Parathyroid adenoma (tissue), 2 donors: Measurements from ENCODE around the gene NOTUM.

Experiments
- H2AFZ ChIP-seq: fragments of 300-600 bp; sonication (generic); one replicate; pipeline ENCODE4 v1.7.0; 2017; ENCODE audit warnings: antibody characterized with exemption, mild to moderate bottlenecking
- H3K27ac ChIP-seq: fragments of 300-600 bp; sonication (generic); one replicate; pipeline ENCODE4 v1.7.0; 2017
- H3K27me3 ChIP-seq: fragments of 300-600 bp; sonication (generic); one replicate; pipeline ENCODE4 v1.7.0; 2017; ENCODE audit warnings: low read length; ENCODE audit not compliant: control insufficient read depth, insufficient read depth
- H3K36me3 ChIP-seq: fragments of 300-600 bp; sonication (generic); one replicate; pipeline ENCODE4 v1.7.0; 2017; ENCODE audit warnings: low read length; ENCODE audit not compliant: control insufficient read depth, insufficient read depth
- H3K4me1 ChIP-seq: fragments of 300-600 bp; sonication (generic); one replicate; pipeline ENCODE4 v1.7.0; 2017; ENCODE audit warnings: control low read depth
- H3K4me2 ChIP-seq: fragments of 300-600 bp; sonication (generic); one replicate; pipeline ENCODE4 v1.7.0; 2017; ENCODE audit warnings: low read length
- H3K4me3 ChIP-seq: fragments of 300-600 bp; sonication (generic); one replicate; pipeline ENCODE4 v1.7.0; 2017; ENCODE audit warnings: low read depth, low read length
- H3K79me2 ChIP-seq: fragments of 300-600 bp; sonication (generic); one replicate; pipeline ENCODE4 v1.7.0; 2017; ENCODE audit warnings: control low read depth
- H3K9ac ChIP-seq: fragments of 300-600 bp; sonication (generic); one replicate; pipeline ENCODE4 v1.7.0; 2017; ENCODE audit warnings: mild to moderate bottlenecking
- H3K9me3 ChIP-seq: fragments of 300-600 bp; sonication (generic); one replicate; pipeline ENCODE4 v1.7.0; 2017; ENCODE audit warnings: low read length; ENCODE audit not compliant: control insufficient read depth
- CTCF ChIP-seq: fragments of 300-600 bp; sonication (generic); IDR thresholded peaks from one replicate; pipeline ENCODE4 v1.7.0; 2017; ENCODE audit warnings: antibody characterized with exemption, mild to moderate bottlenecking
- donor health status: primary hyperparathyroidism.

Gene NOTUM

GRCh38 chr17:81968396-81968745, 7.4 kb upstream of the NOTUM start:
- H3K27ac ChIP-seq = no peak overlapping the region
- H3K27me3 ChIP-seq = no peaks in the 10 kb centered on the region
- H2AFZ ChIP-seq = no peak overlapping the region
- H3K4me3 ChIP-seq = peak overlapping the region; percentile 13
- no peak overlapping the region for H3K9ac ChIP-seq
- H3K4me2 ChIP-seq = peak overlapping the region; percentile 51
- H3K36me3 ChIP-seq = no peaks in the 10 kb centered on the region
- no peaks in the 10 kb centered on the region for H3K79me2 ChIP-seq
- peaks cover 11% of the 10 kb centered on the region for H3K4me1 ChIP-seq
- TF ChIP-seq CTCF = no peak
- no peaks in the 10 kb centered on the region for H3K9me3 ChIP-seq

GRCh38 chr17:81967533-81968395, 6.8 kb upstream of the NOTUM start:
- TF ChIP-seq CTCF = no peak
- H3K4me3 ChIP-seq = peak overlapping the region; percentile 19

GRCh38 chr17:81967244-81967532, 6.2 kb upstream of the NOTUM start:
- Histone ChIP-seq H3K36me3 (no peaks in the 10 kb centered on the region), H2AFZ (no peak overlapping the region), H3K4me1 (peaks cover 11% of the 10 kb centered on the region), H3K9ac (no peak overlapping the region), H3K79me2 (no peaks in the 10 kb centered on the region), H3K4me3 (peak overlapping the region; percentile 19), H3K4me2 (no peak overlapping the region), H3K9me3 (no peaks in the 10 kb centered on the region), H3K27me3 (no peaks in the 10 kb centered on the region), H3K27ac (no peak overlapping the region)
- TF ChIP-seq CTCF = no peak

More at GRCh38 chr17:81967533-81968395, 6.8 kb upstream of the NOTUM start:
- Histone ChIP-seq H3K27ac (no peak overlapping the region), H3K4me1 (peaks cover 11% of the 10 kb centered on the region), H3K9me3 (no peaks in the 10 kb centered on the region), H3K36me3 (no peaks in the 10 kb centered on the region), H2AFZ (peak overlapping the region; percentile 43), H3K79me2 (no peaks in the 10 kb centered on the region), H3K27me3 (no peaks in the 10 kb centered on the region), H3K9ac (no peak overlapping the region), H3K4me2 (peak overlapping the region; percentile 51)

GRCh38 chr17:81966343-81967243, 5.6 kb upstream of the NOTUM start:
- H3K4me1 ChIP-seq = peaks cover 11% of the 10 kb centered on the region
- no peak overlapping the region for H3K27ac ChIP-seq
- no peak overlapping the region for H3K4me3 ChIP-seq
- no peaks in the 10 kb centered on the region for H3K36me3 ChIP-seq
- H3K27me3 ChIP-seq = no peaks in the 10 kb centered on the region
- H2AFZ ChIP-seq = no peak overlapping the region
- H3K79me2 ChIP-seq = no peaks in the 10 kb centered on the region
- H3K9me3 ChIP-seq = no peaks in the 10 kb centered on the region
- no peak overlapping the region for H3K9ac ChIP-seq
- no peak overlapping the region for H3K4me2 ChIP-seq
- TF ChIP-seq CTCF = no peak
